Memory B cell (primary cell): ENCODE data around the gene CA12.
"Not testable (repeated sequence)": the region's sequence is repeated elsewhere in the genome, so short reads cannot be mapped to it uniquely, and the experiment has no call there.

ENCODE experiments used
- ATAC-seq: fragments of 150-1000 bp; cut with Tn5 transposase; 2 replicates; pipeline ENCODE4 v1.10.0; 2021; ENCODE audit warnings: low read depth, mild to moderate bottlenecking, moderate library complexity
- DNase-seq, 2 donors: peaks; one replicate each; pipeline ENCODE4 v3.0.0; 2022; ENCODE audit warnings: low spot score in 2 of 2
- H3K27ac Mint-ChIP-seq: one replicate; pipeline ENCODE4 v1.8.0; 2022; ENCODE audit warnings: mild to moderate bottlenecking, moderate library complexity, mixed read lengths
- H3K27me3 Mint-ChIP-seq: one replicate; pipeline ENCODE4 v1.8.0; 2022; ENCODE audit warnings: mixed read lengths
- H3K36me3 Mint-ChIP-seq: one replicate; pipeline ENCODE4 v1.8.0; 2022; ENCODE audit warnings: mild to moderate bottlenecking, mixed read lengths
- H3K4me1 Mint-ChIP-seq: one replicate; pipeline ENCODE4 v1.8.0; 2022; ENCODE audit warnings: mixed read lengths
- H3K4me3 Mint-ChIP-seq: one replicate; pipeline ENCODE4 v1.8.0; 2022; ENCODE audit warnings: mild to moderate bottlenecking, moderate library complexity, mixed read lengths
- H3K9me3 Mint-ChIP-seq: one replicate; pipeline ENCODE4 v1.8.0; 2022; ENCODE audit warnings: mixed read lengths

The CA12 gene

DNA sequence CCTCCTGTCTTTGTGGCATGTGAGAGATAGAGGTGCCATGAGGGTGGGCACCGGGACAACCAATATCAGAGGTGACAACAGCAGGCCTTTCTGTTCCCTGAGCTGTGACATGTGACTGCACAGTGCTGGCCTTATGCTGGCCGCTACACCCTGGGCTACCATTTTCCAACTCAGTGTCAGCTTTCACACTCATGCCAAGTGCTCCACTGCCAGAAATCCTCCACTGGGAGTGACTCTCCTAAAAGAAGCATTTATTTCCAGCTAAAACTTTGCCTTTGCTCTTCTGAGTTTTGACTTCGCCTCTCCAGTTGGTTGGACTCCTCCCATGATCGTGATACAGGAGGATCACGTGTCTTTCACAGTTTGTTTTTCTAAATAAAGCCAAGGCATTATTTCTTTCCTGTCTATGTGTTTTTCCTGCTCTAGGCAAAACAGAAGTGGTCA is 31.4 kb downstream of the CA12 start:
- Mint-ChIP-seq H3K9me3 (no peaks in the 10 kb centered on the region), H3K36me3 (no peaks in the 10 kb centered on the region), H3K4me3 (no peak overlapping the region), H3K4me1 (peaks cover 5% of the 10 kb centered on the region), H3K27ac (no peak overlapping the region), H3K27me3 (no peaks in the 10 kb centered on the region)
- ATAC-seq (no peak), DNase-seq (no peak)

DNA sequence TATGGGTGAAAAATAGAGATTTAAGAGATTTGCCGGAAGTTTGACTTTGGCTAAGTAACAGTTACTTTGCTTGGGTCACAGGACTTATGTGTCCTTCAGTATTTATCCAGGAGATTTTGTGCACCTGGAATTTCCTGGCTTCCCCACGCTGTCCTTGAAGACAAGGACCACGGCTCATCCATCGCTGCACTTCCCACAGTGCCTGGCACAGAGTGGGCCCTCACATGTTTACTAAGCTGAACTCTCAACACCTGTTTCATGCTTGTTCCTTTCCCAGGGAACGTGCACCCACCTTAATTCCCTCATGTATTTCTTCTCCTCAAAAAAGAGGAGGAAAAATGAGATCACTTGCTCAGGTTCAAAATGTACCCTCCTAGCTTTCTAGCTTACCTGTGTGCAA is 32.0 kb downstream of the CA12 start:
- Mint-ChIP-seq H3K36me3 (no peaks in the 10 kb centered on the region), H3K27me3 (peaks cover 3% of the 10 kb centered on the region), H3K4me3 (no peak overlapping the region), H3K9me3 (no peaks in the 10 kb centered on the region), H3K4me1 (peaks cover 5% of the 10 kb centered on the region), H3K27ac (no peak overlapping the region)
- ATAC-seq (no peak), DNase-seq (no peak)

DNA sequence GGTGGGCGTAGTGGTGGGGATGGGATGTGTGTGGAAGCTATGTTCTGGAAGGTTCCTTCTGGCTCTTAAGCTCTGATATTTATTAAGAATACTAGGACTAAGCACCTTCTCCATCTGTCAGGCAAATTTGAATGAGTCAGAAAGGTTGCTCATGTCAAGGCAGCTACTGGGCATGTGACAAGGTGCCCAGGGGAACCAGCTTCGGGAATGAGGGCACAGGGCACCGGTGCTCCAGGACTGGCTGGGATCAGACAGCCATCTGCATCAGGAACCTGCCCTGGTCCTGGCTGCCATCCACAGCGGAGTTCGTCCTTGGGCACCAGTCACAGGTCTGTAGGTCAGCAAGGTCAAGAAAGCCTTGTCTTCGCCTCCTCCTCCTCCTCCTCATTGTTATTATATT is 32.5 kb downstream of the CA12 start:
- no peaks in the 10 kb centered on the region for H3K36me3 Mint-ChIP-seq
- H3K4me3 Mint-ChIP-seq: no peak overlapping the region
- H3K27me3 Mint-ChIP-seq: peaks cover 3% of the 10 kb centered on the region
- no peak overlapping the region for H3K27ac Mint-ChIP-seq
- H3K9me3 Mint-ChIP-seq: no peaks in the 10 kb centered on the region
- DNase-seq (no peak), ATAC-seq (no peak)
- peaks cover 5% of the 10 kb centered on the region for H3K4me1 Mint-ChIP-seq

DNA sequence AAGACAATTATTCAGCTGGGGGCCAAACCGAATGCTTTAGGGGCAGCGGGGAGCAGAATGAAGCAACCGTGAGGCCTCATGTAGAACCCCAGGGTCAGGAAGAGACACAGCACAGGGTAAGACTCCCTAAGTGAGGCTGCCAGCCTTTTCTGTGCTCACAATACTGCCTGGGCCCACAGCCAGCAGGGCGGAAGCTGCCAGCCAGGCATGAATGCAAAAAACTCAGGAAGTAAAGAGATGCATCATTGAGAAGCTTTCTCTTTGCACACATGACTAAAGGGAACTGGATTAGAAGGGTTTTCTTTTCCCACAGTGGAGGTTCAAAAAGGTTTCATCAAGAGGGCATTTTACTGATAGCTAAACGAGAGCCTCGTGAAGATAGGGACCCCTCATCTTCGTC is 33.3 kb downstream of the CA12 start:
- peaks cover 3% of the 10 kb centered on the region for H3K27me3 Mint-ChIP-seq
- DNase-seq (no peak), ATAC-seq (no peak)
- H3K9me3 Mint-ChIP-seq: no peaks in the 10 kb centered on the region
- H3K4me1 Mint-ChIP-seq: peaks cover 5% of the 10 kb centered on the region
- H3K36me3 Mint-ChIP-seq: no peaks in the 10 kb centered on the region
- H3K27ac Mint-ChIP-seq: no peak overlapping the region
- H3K4me3 Mint-ChIP-seq: no peak overlapping the region

DNA sequence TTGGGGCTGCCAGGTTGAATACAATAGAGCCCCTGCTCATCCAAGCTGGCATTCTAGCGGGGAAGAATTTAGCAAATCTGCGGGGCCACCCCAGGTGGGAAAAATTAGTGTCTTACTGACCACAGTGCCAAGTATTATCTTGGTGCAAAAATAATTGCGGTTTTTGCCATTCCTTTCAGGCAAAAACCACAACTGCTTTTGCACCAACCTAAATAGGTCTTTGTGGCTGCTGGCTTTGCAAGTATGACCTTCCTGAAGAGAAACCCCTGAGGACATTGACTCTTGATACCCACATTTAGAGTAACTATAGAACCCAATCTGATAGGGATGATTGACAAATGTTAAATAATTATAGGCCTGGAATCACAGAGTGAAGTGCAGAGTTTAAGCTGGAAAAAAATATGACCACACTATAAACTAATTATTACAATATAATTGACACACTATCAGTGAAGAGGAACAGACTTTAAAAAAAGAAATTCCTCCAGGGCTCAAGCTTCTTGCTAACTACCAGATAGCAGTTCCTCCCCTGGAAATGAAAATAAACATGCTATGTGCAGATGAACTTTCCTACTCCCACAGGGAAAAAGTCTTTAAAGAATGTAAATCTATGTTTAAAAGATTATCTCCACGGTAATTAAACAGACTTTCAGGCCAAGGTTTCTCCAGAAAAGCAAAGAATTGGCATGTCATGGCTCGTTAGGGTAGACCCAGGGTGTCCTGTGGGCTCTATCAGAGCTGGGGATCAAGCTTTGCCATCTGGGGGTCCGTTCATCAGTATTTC is 34.4 kb downstream of the CA12 start:
- ATAC-seq: no peak
- no peak overlapping the region for H3K27ac Mint-ChIP-seq
- no peaks in the 10 kb centered on the region for H3K9me3 Mint-ChIP-seq
- peaks cover 7% of the 10 kb centered on the region for H3K4me1 Mint-ChIP-seq
- H3K36me3 Mint-ChIP-seq: no peaks in the 10 kb centered on the region
- no peak overlapping the region for H3K4me3 Mint-ChIP-seq
- H3K27me3 Mint-ChIP-seq: peaks cover 3% of the 10 kb centered on the region
- no peak for DNase-seq

DNA sequence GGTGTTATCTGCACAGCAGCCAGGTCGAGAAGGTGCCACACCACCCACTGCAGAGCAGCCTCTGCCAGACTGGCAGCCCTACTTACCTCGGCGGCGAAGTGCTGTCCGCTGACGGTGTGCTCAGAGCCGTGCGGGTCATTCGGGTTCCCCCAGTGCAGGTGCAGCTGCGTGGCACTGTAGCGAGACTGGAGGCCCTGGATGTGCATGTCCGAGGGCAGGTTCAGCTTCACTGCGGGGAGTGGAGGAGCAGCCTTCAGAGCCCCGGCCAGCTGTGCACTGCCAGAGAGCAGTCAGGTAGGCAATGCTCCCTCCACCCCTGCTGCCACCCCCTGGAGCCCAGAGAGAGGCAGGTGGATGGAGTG is 36.3 kb downstream of the CA12 start:
- ATAC-seq (no peak), DNase-seq (no peak)
- peaks cover 3% of the 10 kb centered on the region for H3K27me3 Mint-ChIP-seq
- no peak overlapping the region for H3K4me3 Mint-ChIP-seq
- no peak overlapping the region for H3K27ac Mint-ChIP-seq
- H3K36me3 Mint-ChIP-seq: no peaks in the 10 kb centered on the region
- peaks cover 7% of the 10 kb centered on the region for H3K4me1 Mint-ChIP-seq
- H3K9me3 Mint-ChIP-seq: no peaks in the 10 kb centered on the region

DNA sequence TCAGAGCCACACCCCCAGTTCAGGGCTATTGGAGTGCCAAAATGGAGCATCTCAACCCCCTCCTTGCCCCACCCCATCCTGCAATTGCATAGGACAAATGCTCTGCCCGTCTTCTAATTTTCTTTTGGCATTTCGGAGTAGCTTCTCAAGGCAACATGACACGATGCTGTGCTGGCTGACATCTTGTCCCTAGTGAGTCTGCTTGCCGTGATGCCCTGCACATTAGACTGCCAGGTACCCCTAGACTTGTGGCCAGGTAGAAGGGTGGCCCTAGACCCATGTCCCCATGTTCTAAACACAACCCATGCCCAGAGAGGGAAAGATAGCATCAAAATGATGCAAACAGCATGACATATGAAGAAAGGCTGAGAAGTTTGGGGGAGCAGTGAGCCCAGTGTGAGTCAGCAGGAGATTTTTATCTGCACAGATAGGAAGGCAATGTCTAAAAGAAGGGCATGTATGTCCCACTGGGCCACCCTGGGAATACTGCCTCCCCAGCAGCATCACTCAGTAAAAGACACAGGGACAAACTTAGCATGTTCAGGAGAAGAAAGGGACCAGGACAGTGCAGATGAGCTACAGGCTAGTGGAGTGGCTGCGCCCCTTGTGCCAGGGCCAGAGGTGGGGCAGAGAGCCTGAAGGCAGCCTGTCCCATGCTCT is 36.8 kb downstream of the CA12 start:
- Mint-ChIP-seq H3K27me3 (peaks cover 4% of the 10 kb centered on the region), H3K27ac (no peak overlapping the region), H3K4me3 (no peak overlapping the region)

DNA sequence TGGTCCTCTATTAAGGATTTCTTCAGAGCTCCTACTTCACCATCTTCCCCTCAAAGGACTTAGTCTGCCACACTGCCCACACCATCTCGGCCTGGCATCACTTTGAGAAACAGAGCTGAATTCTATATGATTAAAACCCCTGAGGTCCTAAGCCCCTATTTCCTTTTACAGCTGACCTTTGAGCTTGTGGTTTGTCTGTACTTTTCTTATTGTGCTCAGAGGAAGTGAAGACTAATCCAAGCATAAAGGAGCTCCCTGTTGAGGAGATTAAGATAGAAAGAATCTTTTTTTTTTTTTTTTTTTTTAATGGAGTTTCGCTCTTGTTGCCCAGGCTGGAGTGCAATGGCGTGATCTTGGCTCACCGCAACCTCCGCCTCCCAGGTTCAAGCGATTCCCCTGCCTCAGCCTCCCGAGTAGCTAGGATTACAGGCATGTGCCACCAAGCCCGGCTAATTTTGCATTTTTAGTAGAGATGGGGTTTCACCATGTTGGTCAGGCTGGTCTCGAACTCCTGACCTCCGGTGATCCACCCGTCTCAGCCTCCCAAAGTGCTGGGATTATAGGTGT is 38.6 kb downstream of the CA12 start:
- H3K4me3 Mint-ChIP-seq, DNase-seq, H3K9me3 Mint-ChIP-seq, H3K27me3 Mint-ChIP-seq, H3K4me1 Mint-ChIP-seq, H3K36me3 Mint-ChIP-seq, H3K27ac Mint-ChIP-seq, ATAC-seq: not testable (repeated sequence)

More for the DNA sequence above, 36.8 kb downstream of the CA12 start:
- no peaks in the 10 kb centered on the region for H3K9me3 Mint-ChIP-seq
- peaks cover 7% of the 10 kb centered on the region for H3K4me1 Mint-ChIP-seq
- ATAC-seq (no peak), DNase-seq (no peak)
- no peaks in the 10 kb centered on the region for H3K36me3 Mint-ChIP-seq

DNA sequence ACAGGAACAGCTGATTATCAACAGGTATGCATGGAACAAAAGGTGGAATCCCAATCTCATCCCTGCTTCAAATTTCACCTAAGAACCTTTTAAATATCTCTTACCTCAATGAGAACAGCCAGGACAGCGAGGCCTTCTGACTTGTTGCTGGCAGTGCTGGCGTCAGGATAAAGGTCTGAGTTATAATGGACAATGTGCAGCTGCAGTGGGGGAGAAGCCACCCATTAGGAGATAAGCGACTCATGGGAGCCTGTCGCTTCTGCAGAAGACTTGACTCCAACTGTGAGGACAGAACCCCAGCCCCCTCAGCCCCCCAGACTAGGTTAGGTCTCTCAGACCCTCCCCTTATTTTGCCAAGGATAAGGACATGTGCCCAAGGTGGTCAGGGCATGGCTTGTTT is 39.7 kb downstream of the CA12 start:
- Mint-ChIP-seq H3K9me3 (no peaks in the 10 kb centered on the region), H3K4me1 (peaks cover 3% of the 10 kb centered on the region), H3K4me3 (no peak overlapping the region), H3K27ac (no peak overlapping the region), H3K36me3 (no peaks in the 10 kb centered on the region), H3K27me3 (peaks cover 4% of the 10 kb centered on the region)
- no peak for ATAC-seq
- no peak for DNase-seq

DNA sequence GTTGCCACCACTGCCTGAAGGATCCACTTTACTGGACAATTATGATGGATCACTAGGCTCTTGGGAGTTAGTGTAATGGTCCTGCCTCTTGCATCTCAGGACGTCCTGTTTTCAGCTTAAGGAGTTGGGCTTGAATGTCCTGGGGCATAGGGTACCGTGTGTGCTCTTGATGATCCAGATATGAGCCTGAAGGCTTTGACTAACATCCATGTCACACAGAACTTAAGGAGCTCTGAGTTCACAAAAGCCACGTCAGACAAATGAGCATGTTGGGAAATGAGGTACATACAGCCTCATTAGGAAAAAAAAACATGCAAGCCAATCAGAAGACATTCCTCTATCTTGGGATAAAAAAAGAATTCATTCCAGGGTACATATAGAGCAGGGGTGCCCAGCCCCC is 40.8 kb downstream of the CA12 start:
- H3K4me1 Mint-ChIP-seq: peaks cover 3% of the 10 kb centered on the region
- H3K36me3 Mint-ChIP-seq: no peaks in the 10 kb centered on the region
- ATAC-seq (no peak), DNase-seq (no peak)
- peaks cover 4% of the 10 kb centered on the region for H3K27me3 Mint-ChIP-seq
- H3K9me3 Mint-ChIP-seq: no peaks in the 10 kb centered on the region
- no peak overlapping the region for H3K4me3 Mint-ChIP-seq
- no peak overlapping the region for H3K27ac Mint-ChIP-seq

DNA sequence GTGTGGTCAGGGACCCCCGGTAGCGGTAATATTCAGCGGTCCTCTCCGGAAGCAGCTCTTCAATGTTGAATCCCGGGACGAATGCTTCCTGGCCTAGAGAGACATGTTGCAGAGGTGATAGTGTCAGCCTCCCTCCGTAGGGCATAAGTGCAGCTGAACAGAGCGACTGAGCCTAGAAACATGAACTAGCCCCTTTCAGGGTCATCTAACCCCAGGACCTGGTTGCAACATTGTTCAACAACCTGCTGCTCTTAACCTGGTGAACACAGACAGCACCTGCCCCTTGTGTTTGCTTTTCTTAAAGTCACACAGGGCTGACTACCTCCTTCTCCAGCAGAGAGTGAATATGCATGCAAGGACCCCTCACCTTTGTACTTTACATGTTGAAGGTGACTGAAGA is 41.3 kb downstream of the CA12 start:
- Mint-ChIP-seq H3K4me3 (no peak overlapping the region), H3K36me3 (no peaks in the 10 kb centered on the region), H3K27ac (no peak overlapping the region), H3K4me1 (peaks cover 3% of the 10 kb centered on the region), H3K27me3 (peaks cover 4% of the 10 kb centered on the region), H3K9me3 (no peaks in the 10 kb centered on the region)
- DNase-seq (no peak), ATAC-seq (no peak)

DNA sequence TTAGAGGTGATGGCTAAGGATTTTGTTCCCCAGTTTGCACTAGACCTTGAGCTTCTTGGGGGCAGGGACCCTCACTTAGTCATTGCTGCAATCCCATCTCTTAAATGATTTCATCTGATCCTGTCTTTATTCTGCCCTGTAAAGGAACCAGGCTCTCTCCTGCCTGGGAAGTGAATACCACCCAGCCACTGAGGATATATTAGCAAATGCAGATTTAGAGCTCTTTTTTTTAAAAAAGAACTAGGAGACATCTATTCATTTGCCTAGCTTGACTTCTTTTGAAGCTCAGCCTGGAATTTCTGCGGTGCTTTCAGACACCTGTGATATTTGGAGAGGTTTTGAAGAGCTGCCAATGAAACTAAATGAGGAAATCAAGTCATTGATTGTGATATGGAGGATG is 41.8 kb downstream of the CA12 start:
- DNase-seq (no peak), ATAC-seq (no peak)
- Mint-ChIP-seq H3K27ac (no peak overlapping the region), H3K9me3 (no peaks in the 10 kb centered on the region), H3K4me1 (peaks cover 3% of the 10 kb centered on the region), H3K27me3 (peaks cover 3% of the 10 kb centered on the region), H3K36me3 (no peaks in the 10 kb centered on the region), H3K4me3 (no peak overlapping the region)

DNA sequence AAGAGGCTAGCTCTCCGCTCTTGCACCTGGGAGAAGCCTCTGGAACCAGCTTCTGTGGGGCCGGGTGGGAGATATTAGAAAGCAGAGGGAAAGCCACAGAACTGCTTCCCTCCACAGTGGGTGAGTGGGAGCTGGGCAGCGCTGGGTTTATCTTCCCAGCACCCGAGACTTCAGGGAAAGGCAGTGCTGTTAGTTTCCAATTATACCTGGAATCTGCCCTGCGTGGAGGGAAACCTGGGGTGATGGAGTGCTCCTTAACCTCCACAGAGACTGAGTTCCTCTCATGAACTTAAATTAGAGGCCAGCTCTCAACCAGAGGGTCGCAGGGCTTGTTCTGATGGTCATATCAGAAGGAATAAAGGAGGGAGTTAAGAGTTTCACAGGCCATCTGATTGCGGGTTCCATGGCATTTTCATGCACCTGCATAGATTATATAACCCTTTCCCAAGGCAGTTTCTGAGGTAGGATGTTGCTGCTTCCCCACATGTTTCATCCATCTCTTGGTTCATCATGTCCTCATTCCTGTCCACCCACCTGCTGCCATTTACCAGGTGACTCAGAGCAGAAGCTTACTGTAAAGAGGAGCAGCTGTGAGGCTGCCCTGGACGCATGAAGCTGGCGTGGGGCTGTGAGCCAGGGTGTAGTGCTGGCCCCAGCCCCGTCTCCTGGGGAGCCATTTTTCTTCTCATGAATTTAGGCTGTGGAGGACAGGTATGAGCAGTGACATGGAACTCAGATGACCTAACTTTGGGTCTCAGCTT is 42.5 kb downstream of the CA12 start:
- DNase-seq (no peak), ATAC-seq (no peak)
- H3K4me3 Mint-ChIP-seq: no peak overlapping the region
- peaks cover 2% of the 10 kb centered on the region for H3K27me3 Mint-ChIP-seq
- no peaks in the 10 kb centered on the region for H3K36me3 Mint-ChIP-seq
- no peak overlapping the region for H3K27ac Mint-ChIP-seq
- H3K4me1 Mint-ChIP-seq: peaks cover 3% of the 10 kb centered on the region
- H3K9me3 Mint-ChIP-seq: no peaks in the 10 kb centered on the region

DNA sequence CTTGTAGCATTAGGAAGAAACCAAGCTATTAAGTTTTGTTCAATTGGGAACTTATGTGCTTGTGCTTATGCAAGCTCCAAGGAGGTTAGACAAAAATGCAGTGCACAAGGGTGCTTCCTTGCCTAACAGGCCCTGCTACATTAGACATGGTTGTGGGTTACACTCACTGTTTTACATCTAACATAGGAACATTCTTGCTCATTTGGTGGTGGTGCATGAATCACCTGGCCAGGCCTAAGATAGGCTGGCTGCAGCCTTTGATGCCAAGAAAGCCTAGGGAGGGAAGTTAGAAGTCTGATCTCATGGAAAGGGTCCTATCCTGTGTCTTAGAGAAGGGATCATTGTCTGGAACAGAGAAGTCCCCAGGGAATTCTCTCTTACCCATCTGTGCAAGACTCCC is 43.5 kb downstream of the CA12 start:
- peaks cover 2% of the 10 kb centered on the region for H3K27me3 Mint-ChIP-seq
- DNase-seq: no peak
- ATAC-seq: no peak
- H3K36me3 Mint-ChIP-seq: no peaks in the 10 kb centered on the region
- H3K4me1 Mint-ChIP-seq: peaks cover 3% of the 10 kb centered on the region
- H3K9me3 Mint-ChIP-seq: no peaks in the 10 kb centered on the region
- no peak overlapping the region for H3K27ac Mint-ChIP-seq
- H3K4me3 Mint-ChIP-seq: no peak overlapping the region
